GM10266 (cell line): ENCODE results near the gene NXNL1.
"Not testable (repeated sequence)": the region's sequence is repeated elsewhere in the genome, so short reads cannot be mapped to it uniquely, and the experiment has no call there.

Source experiments
- DNase-seq: peaks from one replicate; pipeline ENCODE4 v3.0.0; 2012; ENCODE audit errors: extremely low spot score
- CTCF ChIP-seq: IDR thresholded peaks from 2 replicates; pipeline ENCODE4 v1.5.1; 2012; ENCODE audit warnings: mild to moderate bottlenecking, low read depth; ENCODE audit not compliant: control insufficient read depth, insufficient read depth; ENCODE audit errors: missing control alignments

NXNL1 gene

DNA sequence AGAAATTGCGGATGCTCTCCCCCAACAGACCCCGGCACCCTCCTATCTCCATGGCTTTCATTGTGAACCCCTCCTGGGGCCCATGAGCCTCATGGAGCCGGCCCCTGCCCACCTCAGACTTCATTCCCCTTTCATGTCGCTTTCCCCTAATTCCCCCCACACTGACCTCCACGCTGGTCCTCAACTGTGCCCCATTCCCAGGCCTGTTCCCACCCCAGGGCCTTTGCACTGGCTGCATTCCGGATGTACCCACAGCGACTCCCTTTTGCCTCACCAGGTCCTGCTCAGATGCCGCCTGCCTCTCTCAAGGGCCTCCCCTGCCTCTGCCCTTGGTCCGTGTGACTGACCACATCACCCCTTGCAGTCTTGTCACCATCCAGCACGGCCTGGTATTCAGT, 22.9 kb upstream of the NXNL1 start:
- DNase-seq = no peak
- no peak for TF ChIP-seq CTCF

DNA sequence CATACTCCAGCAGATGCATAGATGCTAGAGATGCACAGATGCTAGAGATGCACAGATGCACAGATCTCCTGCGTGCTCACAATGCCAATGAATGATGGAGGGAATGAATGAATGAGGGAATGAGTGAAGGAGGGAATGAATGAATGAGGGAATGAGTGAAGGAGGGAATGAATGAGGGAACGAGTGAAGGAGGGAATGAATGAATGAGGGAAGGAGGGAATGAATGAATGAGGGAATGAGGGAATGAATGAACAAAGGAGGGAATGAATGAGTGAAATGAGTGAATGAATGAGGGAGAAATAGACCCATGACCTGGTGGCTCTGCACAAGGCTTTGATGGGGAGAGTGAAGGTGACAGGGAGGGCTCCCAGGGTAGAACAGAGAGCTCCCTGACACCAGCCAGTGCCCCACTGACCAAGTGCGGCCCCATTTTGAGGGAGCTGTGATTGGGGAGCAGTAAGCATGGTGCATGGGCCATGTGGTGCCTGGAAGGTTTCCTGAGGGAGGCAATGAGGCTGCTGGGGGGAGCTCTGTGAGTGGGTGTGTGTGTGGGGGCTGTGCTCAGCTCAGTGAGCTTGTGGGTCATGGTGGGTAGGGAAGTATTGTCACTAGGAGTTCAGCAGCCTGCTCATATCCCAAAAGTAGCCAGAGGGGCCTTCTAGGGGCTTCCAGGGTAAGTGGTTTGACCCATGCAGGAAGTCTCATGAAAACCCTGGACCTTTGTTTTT, 22.3 kb upstream of the NXNL1 start:
- no peak for TF ChIP-seq CTCF
- DNase-seq = no peak

- no peak for TF ChIP-seq CTCF
- DNase-seq = no peak
Measured at GRCh38 chr19:17481986-17482385, 21.3 kb upstream of the NXNL1 start.

GRCh38 chr19:17479325-17479791, 18.6 kb upstream of the NXNL1 start:
- no peak for TF ChIP-seq CTCF
- DNase-seq = no peak

- no peak for TF ChIP-seq CTCF
- DNase-seq = no peak
Measured at GRCh38 chr19:17475541-17476115, 14.9 kb upstream of the NXNL1 start.

DNA sequence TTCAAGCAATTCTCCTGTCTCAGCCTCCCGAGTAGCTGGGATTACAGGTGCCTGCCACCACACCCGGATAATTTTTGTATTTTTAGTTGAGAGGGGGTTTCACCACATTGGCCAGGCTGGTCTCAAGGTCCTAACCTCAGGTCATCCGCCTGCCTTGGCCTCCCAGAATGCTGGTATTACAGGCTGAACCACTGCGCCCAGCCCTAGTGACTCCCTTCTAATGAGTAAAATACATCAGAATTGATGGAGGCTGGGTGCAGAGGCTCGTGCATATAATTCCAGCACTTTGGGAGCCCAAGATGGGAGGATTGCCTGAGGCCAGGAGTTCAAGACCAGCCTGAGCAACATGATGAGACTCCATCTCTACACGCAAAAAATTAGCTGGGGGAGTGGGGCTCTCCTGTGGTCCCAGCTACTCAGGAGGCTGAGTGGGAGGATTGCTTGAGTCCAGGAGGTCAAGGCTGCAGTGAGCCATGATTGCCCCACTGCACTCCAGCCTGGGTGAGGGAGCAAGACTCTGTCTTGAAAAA, 14.3 kb upstream of the NXNL1 start:
- DNase-seq = not testable (repeated sequence)

GRCh38 chr19:17473041-17473440, 12.3 kb upstream of the NXNL1 start:
- DNase-seq = no peak
- TF ChIP-seq CTCF = peak; percentile 3
